Measurements from ENCODE around the gene AMOTL2. TPM values are rescaled to one million over a fixed set of nuclear protein-coding genes. Genes with fewer than 3 reads are reported as not detected.

Gene AMOTL2
- total RNA-seq, 1 experiment from 2014 or later = 76.9 TPM

GRCh38 chr3:134337071-134337482, 37.2 kb downstream of the AMOTL2 start:
- H3K27ac Mint-ChIP-seq = no peak overlapping the region
- CTCF ChIA-PET = interaction anchor here (1.7 kb wide), 1 partner anchor 28 kb away, joined by 8 read pairs; no protein-coding TSS in a partner anchor

GRCh38 chr3:134336587-134336986, 37.7 kb downstream of the AMOTL2 start:
- DNase-seq (ENCODE audit: low spot score) (no peak), ATAC-seq (no peak)
- ChIA-PET CTCF (interaction anchor here (0.8 to 1.7 kb wide), 2 partner anchors 23 to 137 kb away, joined by 3 to 4 read pairs; no protein-coding TSS in a partner anchor), POLR2A (no interaction called here)
- H3K9me3 Mint-ChIP-seq = no peaks in the 10 kb centered on the region; the same call in 1 of the 2 replicates
- H3K36me3 Mint-ChIP-seq = no peaks in the 10 kb centered on the region
- TF ChIP-seq GABPB1 (CRISPR knock-in tag; IDR thresholded peaks at IDR 0.05) (peak; percentile 92), NFATC4 (CRISPR knock-in tag; IDR thresholded peaks at IDR 0.05) (no peak)
- no peak overlapping the region for H3K27ac Mint-ChIP-seq
- peaks cover 3% of the 10 kb centered on the region; the same call in 1 of the 2 replicates for H3K27me3 Mint-ChIP-seq (ENCODE audit: low read depth)
- H3K4me1 Mint-ChIP-seq = peaks cover 48% of the 10 kb centered on the region
- no peak overlapping the region for H3K4me3 Mint-ChIP-seq

More at GRCh38 chr3:134337071-134337482, 37.2 kb downstream of the AMOTL2 start:
- no peaks in the 10 kb centered on the region for H3K36me3 Mint-ChIP-seq
- DNase-seq (ENCODE audit: low spot score) (no peak), ATAC-seq (no peak)
- POLR2A ChIA-PET = no interaction called here
- TF ChIP-seq AFF4 (CRISPR knock-in tag; IDR thresholded peaks at IDR 0.05; ENCODE audit: borderline replicate concordance) = no peak
- no peak for TF ChIP-seq IRF2 (CRISPR knock-in tag; IDR thresholded peaks at IDR 0.05; ENCODE audit: borderline replicate concordance, low read depth)
- TF ChIP-seq TEAD1 (CRISPR knock-in tag; IDR thresholded peaks at IDR 0.05) = no peak
- no peak for TF ChIP-seq STAT6 (CRISPR knock-in tag; conservative IDR thresholded peaks at IDR 0.05; ENCODE audit: low read depth)
- no peak for TF ChIP-seq JAZF1 (CRISPR knock-in tag; IDR thresholded peaks at IDR 0.05)
- H3K27me3 Mint-ChIP-seq (ENCODE audit: low read depth) = peaks cover 3% of the 10 kb centered on the region; the same call in 1 of the 2 replicates
- no peaks in the 10 kb centered on the region; the same call in 1 of the 2 replicates for H3K9me3 Mint-ChIP-seq
- no peak overlapping the region for H3K4me3 Mint-ChIP-seq
- peaks cover 43% of the 10 kb centered on the region for H3K4me1 Mint-ChIP-seq

GRCh38 chr3:134334901-134335280, 39.4 kb downstream of the AMOTL2 start:
- Mint-ChIP-seq H3K4me1 (peaks cover 55% of the 10 kb centered on the region), H3K4me3 (no peak overlapping the region), H3K27me3 (ENCODE audit: low read depth) (0 out of 2 replicates have a peak, but pooled peaks cover under 1% of the 10 kb centered on the region), H3K36me3 (no peaks in the 10 kb centered on the region), H3K27ac (peak overlapping the region; percentile 33; the same call in 1 of the 2 replicates), H3K9me3 (no peaks in the 10 kb centered on the region)
- ATAC-seq (no peak), DNase-seq (ENCODE audit: low spot score) (no peak)
- TF ChIP-seq NFYB (CRISPR knock-in tag; conservative IDR thresholded peaks at IDR 0.05; ENCODE audit: low read depth) (no peak), RELA (CRISPR knock-in tag; IDR thresholded peaks at IDR 0.05; ENCODE audit: borderline replicate concordance) (no peak), FOXJ3 (CRISPR knock-in tag; IDR thresholded peaks at IDR 0.05; ENCODE audit: borderline replicate concordance) (no peak), JUN (CRISPR knock-in tag; IDR thresholded peaks at IDR 0.05) (no peak), ZNF281 (CRISPR knock-in tag; IDR thresholded peaks at IDR 0.05) (no peak), ZNF263 (CRISPR knock-in tag; IDR thresholded peaks at IDR 0.05; ENCODE audit: low read depth) (no peak), TP53 (CRISPR knock-in tag; IDR thresholded peaks at IDR 0.05) (no peak)
- ChIA-PET POLR2A (no interaction called here), CTCF (interaction anchor here (1.1 to 1.7 kb wide), 3 partner anchors 22 to 139 kb away, joined by 3 to 4 read pairs (median 3); no protein-coding TSS in a partner anchor)

Data from WTC11 (cell line).